Immature natural killer cell (primary cell): ENCODE measurements around the gene NCKAP5. TPM values are rescaled to one million over a fixed set of nuclear protein-coding genes. Genes with fewer than 3 reads are reported as not detected.

ENCODE experiments used
- DNase-seq, 3 donors: peaks; one replicate each; pipeline ENCODE4 v3.0.0; 2022; ENCODE audit warnings: mixed read lengths in 1 of 3
- H3K27ac Mint-ChIP-seq, 6 donors: one replicate each; pipeline ENCODE4 v1.8.0; 2020; ENCODE audit warnings: mixed read lengths in 6 of 6, mild to moderate bottlenecking in 5 of 6, inconsistent platforms in 4 of 6, moderate library complexity in 3 of 6
- H3K27me3 Mint-ChIP-seq, 3 donors: one replicate each; pipeline ENCODE4 v1.8.0; 2020 to 2021; ENCODE audit warnings: low read depth in 3 of 3, mild to moderate bottlenecking in 3 of 3, mixed read lengths in 3 of 3, moderate library complexity in 3 of 3, inconsistent platforms in 1 of 3
- H3K36me3 Mint-ChIP-seq, 3 donors: one replicate each; pipeline ENCODE4 v1.8.0; 2020; ENCODE audit warnings: mixed read lengths in 3 of 3, inconsistent platforms in 2 of 3, mild to moderate bottlenecking in 2 of 3
- H3K4me1 Mint-ChIP-seq, 2 donors: one replicate each; pipeline ENCODE4 v1.8.0; 2020; ENCODE audit warnings: inconsistent platforms in 2 of 2, mild to moderate bottlenecking in 2 of 2, mixed read lengths in 2 of 2, moderate library complexity in 1 of 2
- H3K4me3 Mint-ChIP-seq, 5 donors: one replicate each; pipeline ENCODE4 v1.8.0; 2020; ENCODE audit warnings: mild to moderate bottlenecking in 5 of 5, mixed read lengths in 5 of 5, inconsistent platforms in 3 of 5, moderate library complexity in 3 of 5
- H3K9me3 Mint-ChIP-seq, 6 donors: one replicate each; pipeline ENCODE4 v1.8.0; 2020; ENCODE audit warnings: mild to moderate bottlenecking in 6 of 6, mixed read lengths in 6 of 6, inconsistent platforms in 4 of 6, moderate library complexity in 3 of 6
- polyA plus RNA-seq, 3 donors: library from polyadenylated mRNA; unstranded; fragments of 300-500 nt; fragmentation: Illumina TruSeq; gene quantifications; one replicate each; pipeline ENCODE4 v1.2.3, GENCODE V29; 2021

Gene NCKAP5
- polyA plus RNA-seq, 3 donors from 2014 or later, result not detected

DNA sequence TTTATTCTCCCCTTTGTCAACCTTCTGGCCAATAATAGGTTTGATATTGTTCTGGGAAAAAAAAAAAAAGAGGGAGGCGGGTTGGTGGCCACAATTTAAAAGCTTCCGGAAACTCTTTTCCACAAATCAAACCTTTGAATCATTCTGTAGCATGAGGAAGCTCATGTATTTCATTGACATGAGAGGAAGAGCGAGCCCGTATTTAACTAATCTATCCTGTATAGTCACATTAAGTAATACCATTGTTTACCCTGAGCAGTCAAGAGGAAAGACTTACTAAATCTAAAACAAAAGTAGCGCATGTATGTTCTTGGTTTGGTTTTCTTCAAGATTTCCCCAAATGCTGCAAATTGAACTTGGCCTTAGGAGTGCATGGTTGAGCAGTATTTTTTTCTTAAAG lies 120.1 kb downstream of the NCKAP5 start:
- Mint-ChIP-seq H3K9me3 (peaks cover 0 to 9% (median 6%) of the 10 kb centered on the region in 6 donors), H3K4me1 (no peaks in the 10 kb centered on the region), H3K27ac (no peak overlapping the region), H3K36me3 (no peaks in the 10 kb centered on the region), H3K4me3 (no peak overlapping the region), H3K27me3 (peaks cover 0 to 2% (median under 1%) of the 10 kb centered on the region in 3 donors)
- DNase-seq, result no peak

DNA sequence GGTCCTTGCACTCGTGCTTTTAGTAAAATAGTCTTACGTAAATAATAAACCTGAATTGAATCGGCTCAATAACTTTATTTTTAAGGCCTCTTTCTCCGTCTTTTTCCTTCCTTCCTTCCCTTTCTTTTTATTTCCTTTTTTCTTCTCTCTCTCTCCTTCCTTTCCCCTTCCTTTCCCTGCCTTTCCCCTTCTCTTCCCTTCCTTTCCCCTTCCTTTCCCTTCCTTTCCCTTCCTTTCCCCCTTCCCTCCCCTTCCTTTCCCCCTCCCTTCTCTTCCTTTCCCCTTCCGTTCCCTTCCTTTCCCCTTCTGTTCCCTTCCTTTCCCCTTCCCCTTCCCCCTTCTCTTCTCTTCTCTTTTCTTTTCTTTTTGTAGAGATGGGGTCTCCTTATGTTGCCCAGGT lies 121.0 kb downstream of the NCKAP5 start:
- Mint-ChIP-seq H3K36me3 (no peaks in the 10 kb centered on the region), H3K27me3 (peaks cover 0 to 4% (median 2%) of the 10 kb centered on the region in 3 donors), H3K27ac (no peak overlapping the region), H3K4me1 (no peaks in the 10 kb centered on the region), H3K4me3 (no peak overlapping the region), H3K9me3 (peaks cover 0 to 7% (median 5%) of the 10 kb centered on the region in 6 donors)
- no peak for DNase-seq

DNA sequence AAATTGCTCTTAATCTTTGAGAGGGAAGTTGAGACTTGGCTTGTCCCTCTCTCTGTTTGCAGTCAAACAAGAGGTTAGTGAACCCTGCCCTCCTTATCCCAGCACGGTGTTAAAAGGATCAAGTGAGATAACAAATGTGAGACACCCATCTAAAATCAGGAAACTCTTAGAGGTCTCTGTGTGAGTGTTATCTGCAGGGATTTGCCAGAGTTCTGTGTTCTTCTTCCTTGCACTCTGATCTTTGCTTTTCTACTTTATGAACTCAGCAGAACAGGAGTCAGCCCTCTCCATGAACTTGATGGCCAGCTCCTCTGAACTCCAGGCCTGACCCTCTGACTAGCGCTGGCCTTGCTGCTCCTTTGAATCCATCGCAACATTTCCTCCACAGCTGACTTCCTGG lies 123.8 kb downstream of the NCKAP5 start:
- Mint-ChIP-seq H3K4me3 (no peak overlapping the region), H3K4me1 (no peaks in the 10 kb centered on the region), H3K27ac (no peak overlapping the region), H3K9me3 (peaks cover 0 to 9% (median 4%) of the 10 kb centered on the region in 6 donors), H3K36me3 (no peaks in the 10 kb centered on the region), H3K27me3 (peaks cover 0 to 4% (median 2%) of the 10 kb centered on the region in 3 donors)
- DNase-seq, result no peak

DNA sequence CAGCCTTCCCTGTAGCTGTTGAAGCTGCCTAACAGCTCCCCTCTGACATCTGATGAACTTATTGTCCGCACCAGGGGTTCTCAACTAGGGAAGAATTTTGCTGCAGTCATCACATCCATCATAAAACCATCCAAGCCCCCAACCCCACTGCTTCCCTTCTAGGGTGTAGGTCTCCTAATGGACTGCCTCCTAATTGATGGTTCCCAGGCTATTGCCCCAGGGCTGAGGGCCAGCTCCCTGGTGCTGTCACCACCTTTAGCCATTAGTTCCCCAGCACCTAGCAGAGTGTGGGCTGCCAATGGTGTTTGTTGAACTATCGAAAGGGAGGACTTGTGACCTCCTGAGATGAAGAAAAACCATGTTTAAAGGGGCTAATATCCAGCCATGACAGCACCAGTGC lies 125.9 kb downstream of the NCKAP5 start:
- no peak for DNase-seq
- Mint-ChIP-seq H3K27me3 (peaks cover 0 to 4% (median 2%) of the 10 kb centered on the region in 3 donors), H3K4me3 (no peak overlapping the region), H3K27ac (no peak overlapping the region), H3K36me3 (no peaks in the 10 kb centered on the region), H3K4me1 (no peaks in the 10 kb centered on the region), H3K9me3 (peaks cover 2 to 9% (median 4%) of the 10 kb centered on the region in 6 donors)

DNA sequence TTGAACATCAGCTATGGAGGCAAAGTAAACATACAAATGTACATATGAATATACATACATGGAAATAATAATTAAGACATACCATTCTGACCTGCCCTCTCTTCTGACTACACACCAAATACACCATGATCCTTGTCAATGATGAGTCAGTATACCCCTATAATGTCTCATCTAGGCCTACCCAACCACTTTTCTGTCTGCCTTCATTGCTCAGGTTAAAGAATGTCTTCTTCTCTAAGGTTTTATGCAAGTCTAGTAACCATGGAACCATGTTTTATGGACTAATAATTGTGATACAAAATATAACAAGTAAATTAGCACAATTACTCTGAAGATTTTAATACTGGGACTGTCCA lies 128.7 kb downstream of the NCKAP5 start:
- H3K4me3 Mint-ChIP-seq, result no peak overlapping the region
- H3K9me3 Mint-ChIP-seq, result peaks cover 2 to 10% (median 7%) of the 10 kb centered on the region in 6 donors
- peaks cover 0 to 4% (median 3%) of the 10 kb centered on the region in 3 donors for H3K27me3 Mint-ChIP-seq
- no peak overlapping the region for H3K27ac Mint-ChIP-seq
- no peaks in the 10 kb centered on the region for H3K36me3 Mint-ChIP-seq
- no peak for DNase-seq
- no peaks in the 10 kb centered on the region for H3K4me1 Mint-ChIP-seq

DNA sequence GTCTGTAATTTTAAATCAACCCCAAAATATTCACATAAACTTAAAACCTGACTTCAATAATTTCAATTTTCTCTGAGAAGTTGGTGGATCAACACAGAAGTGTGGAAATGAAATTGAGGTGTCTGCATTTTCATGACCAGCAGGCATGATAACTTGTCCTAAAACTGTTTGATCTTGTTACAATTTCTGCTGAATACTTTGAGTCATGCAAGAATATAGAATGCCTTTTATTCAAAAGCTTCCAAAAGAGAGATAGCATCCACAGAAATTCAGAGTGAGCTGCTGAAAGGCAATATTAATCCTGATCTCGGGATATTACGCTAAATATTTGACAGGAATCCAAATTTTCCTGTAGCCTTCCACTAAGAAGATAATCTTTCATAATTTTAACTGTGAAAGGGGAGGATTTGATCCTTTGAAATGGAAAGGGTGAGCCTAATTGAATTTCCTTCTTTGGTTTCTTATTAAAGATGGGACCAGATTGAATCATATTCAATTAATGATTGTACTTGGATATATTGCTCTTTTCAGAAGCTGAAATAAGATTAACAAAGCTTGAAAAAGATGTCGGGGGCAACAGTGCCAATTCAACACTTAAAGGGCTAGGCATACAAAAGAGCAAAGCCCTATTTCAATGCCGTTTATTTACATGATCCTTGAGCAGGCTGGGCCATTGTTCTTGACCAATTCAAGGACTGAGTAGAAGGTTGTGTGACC lies 129.3 kb downstream of the NCKAP5 start:
- no peak overlapping the region for H3K27ac Mint-ChIP-seq
- DNase-seq, result no peak
- H3K4me1 Mint-ChIP-seq, result no peaks in the 10 kb centered on the region
- no peak overlapping the region for H3K4me3 Mint-ChIP-seq
- H3K36me3 Mint-ChIP-seq, result no peaks in the 10 kb centered on the region
- peaks cover 2 to 10% (median 7%) of the 10 kb centered on the region in 6 donors for H3K9me3 Mint-ChIP-seq
- peaks cover 0 to 4% (median 3%) of the 10 kb centered on the region in 3 donors for H3K27me3 Mint-ChIP-seq

DNA sequence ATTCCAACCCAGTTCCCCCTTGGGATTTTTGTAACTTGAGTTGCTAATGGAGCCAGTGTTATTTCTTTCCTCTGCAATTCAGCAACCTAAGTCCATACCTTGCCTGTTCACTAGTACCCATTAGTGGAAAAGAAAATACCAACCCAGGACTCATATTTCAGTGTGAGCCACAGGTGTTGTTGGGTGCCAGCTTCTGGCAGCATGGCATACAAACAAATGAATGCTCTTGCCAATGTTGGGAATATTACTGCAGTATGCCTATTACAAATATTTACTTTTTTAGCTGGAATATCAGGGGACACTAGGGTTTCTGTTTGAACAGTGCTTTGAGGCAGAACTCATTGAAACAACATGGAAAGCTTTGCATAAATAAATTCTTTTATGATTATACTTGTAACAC lies 130.2 kb downstream of the NCKAP5 start:
- H3K4me1 Mint-ChIP-seq, result no peaks in the 10 kb centered on the region
- H3K27me3 Mint-ChIP-seq, result peaks cover 0 to 3% (median 1%) of the 10 kb centered on the region in 3 donors
- DNase-seq, result no peak
- no peaks in the 10 kb centered on the region for H3K36me3 Mint-ChIP-seq
- H3K4me3 Mint-ChIP-seq, result no peak overlapping the region
- H3K9me3 Mint-ChIP-seq, result peaks cover 2 to 10% (median 5%) of the 10 kb centered on the region in 6 donors
- H3K27ac Mint-ChIP-seq, result no peak overlapping the region

DNA sequence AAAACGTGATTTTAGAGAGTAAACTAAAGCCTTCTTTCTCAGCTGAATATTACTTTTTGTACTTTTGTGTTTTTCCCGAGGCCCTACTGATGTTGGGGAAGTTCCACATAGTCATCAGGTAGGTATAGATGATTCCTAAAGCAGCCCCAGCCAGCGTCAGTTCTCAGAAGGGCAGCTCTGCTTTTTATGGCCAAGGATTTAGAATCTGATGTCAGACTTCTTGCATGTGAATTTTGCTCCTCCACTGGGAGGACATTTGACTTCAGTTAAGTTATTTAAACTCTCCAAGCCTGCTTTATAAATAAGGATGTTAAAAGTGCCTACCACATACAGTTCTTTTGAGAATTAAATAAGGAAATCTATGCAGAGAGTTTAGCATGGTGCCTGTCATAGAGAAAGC lies 130.8 kb downstream of the NCKAP5 start:
- no peak for DNase-seq
- Mint-ChIP-seq H3K4me1 (no peaks in the 10 kb centered on the region), H3K4me3 (no peak overlapping the region), H3K27ac (no peak overlapping the region), H3K9me3 (peaks cover 2 to 16% (median 4%) of the 10 kb centered on the region in 6 donors), H3K36me3 (no peaks in the 10 kb centered on the region), H3K27me3 (peaks cover 0 to 3% (median 0%) of the 10 kb centered on the region in 3 donors)

DNA sequence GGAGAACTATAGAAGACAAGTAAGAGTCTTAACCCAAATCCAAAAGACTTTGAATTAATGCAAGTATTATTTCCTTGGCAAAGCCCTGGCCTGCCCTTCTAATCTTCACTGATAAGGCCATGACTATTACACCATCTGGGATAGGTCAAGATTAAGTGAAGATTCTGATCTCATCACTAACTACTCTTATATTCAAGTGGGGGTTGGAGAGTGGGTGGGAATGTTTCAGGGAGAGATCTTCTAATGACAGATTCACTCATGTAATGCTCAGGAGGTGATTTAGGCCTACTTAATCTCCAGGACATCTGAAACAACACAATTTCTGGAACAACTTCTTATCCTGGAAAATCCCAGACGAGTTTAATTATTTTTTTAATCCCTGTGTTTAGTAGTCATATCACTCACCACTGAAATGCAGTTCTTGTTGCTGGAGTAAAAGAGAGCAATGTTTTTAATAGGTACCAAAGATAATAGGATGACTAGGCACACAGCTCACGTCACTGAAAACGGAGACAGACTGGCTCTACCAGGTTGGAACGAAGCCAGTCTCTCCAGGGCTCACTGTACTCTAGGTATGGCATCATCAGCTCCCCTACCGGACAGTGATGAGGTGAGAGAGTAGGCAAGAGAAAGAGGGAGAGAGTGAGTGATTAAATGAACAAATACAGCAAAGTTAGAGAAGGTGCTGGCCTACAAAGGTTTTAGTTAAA lies 133.1 kb downstream of the NCKAP5 start:
- Mint-ChIP-seq H3K27ac (no peak overlapping the region), H3K36me3 (no peaks in the 10 kb centered on the region), H3K4me3 (no peak overlapping the region), H3K9me3 (peaks cover 2 to 21% (median 7%) of the 10 kb centered on the region in 6 donors), H3K4me1 (no peaks in the 10 kb centered on the region), H3K27me3 (peaks cover 0 to 4% (median 0%) of the 10 kb centered on the region in 3 donors)
- no peak for DNase-seq

DNA sequence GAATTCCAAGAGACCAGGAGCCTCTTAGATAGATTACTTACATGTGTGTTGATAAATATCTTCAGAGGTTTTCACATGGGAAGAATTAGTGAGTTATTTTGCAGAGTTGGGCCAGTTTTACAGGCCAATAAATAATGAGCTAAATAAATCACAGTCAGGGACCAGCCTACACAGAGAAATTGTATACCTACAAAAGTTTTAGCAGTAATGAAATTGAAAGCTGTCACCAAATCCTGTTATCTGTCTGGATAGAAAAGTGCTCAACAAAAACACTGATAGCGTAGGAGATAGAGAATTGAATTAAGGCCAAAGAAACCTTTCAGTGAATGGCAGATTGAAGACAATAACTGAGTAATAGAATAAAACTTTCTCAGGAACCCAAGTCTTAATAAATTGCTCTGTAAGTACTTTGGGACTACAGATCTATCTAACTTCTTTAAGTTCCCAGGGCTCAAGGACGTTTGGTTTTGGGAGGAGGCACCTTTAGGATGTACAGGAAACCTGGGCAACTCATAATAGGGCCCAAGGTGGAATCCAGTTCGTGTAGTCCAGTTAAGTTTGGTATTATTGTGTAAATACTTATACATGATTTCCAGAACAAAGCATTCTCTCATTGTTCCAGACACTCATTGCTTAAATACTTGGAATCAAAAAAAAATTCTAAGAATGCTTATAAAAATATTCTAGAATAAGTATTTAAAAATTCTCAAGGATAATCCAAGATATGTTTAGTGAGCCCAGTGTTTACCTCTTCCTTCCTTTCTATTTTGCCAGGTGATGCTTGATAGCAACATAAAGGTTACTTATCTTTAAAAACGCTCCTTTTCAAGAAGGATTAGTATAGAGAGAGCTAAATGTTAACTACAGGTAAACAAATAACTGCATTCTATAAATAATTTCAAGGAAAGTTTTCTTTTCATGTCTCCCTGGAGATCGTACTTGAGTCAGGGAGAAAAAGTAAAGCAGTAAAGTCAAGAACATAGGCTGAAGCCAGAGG lies 134.5 kb downstream of the NCKAP5 start:
- Mint-ChIP-seq H3K4me1 (no peaks in the 10 kb centered on the region), H3K9me3 (peaks cover 2 to 30% (median 7%) of the 10 kb centered on the region in 6 donors), H3K36me3 (no peaks in the 10 kb centered on the region), H3K4me3 (no peak overlapping the region), H3K27me3 (peaks cover 0 to 4% (median 0%) of the 10 kb centered on the region in 3 donors), H3K27ac (no peak overlapping the region)
- DNase-seq, result no peak

DNA sequence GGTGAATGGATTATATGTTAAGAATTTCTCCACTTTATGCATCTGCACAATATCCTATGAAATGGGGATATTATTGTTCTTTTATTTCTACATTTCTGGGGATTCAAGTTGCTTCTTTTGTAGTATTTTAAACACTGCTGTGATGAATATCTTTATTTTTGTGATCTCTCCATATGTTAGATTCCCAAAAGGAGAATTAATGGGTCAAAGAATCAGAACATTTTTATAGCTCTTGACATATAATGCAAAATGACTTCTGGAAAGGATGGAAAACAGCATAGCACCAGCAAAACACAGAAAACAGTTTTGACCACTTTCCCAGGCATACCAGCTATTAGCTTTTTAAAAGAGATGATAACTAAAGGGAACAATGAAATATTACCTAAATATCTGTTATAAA lies 135.5 kb downstream of the NCKAP5 start:
- H3K27ac Mint-ChIP-seq, result no peak overlapping the region
- H3K9me3 Mint-ChIP-seq, result peaks cover 2 to 30% (median 7%) of the 10 kb centered on the region in 6 donors
- peaks cover 0 to 4% (median 0%) of the 10 kb centered on the region in 3 donors for H3K27me3 Mint-ChIP-seq
- no peak overlapping the region for H3K4me3 Mint-ChIP-seq
- H3K4me1 Mint-ChIP-seq, result no peaks in the 10 kb centered on the region
- no peak for DNase-seq
- H3K36me3 Mint-ChIP-seq, result no peaks in the 10 kb centered on the region

DNA sequence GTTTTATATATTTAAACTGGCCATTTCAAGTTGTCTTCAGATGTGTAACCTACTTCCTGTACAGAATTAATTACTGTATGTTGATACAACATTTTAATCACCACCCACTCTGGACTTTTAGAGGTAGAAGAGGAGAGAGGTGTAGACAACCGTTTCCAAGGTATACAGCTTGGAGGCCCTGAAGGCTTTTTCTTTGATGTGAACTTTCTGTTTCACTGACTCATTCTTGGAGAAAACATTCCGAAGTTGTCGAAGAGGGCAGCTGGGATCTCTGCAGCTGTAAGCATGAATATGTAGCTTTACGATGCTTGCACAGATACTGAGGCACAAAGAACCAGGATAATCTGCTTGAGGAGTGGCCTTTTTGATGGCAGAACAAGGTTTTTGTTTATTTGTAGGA lies 137.0 kb downstream of the NCKAP5 start:
- H3K4me1 Mint-ChIP-seq, result no peaks in the 10 kb centered on the region
- DNase-seq, result no peak
- H3K27ac Mint-ChIP-seq, result no peak overlapping the region
- H3K27me3 Mint-ChIP-seq, result peaks cover 0 to 3% (median 0%) of the 10 kb centered on the region in 3 donors
- H3K4me3 Mint-ChIP-seq, result no peak overlapping the region
- no peaks in the 10 kb centered on the region for H3K36me3 Mint-ChIP-seq
- H3K9me3 Mint-ChIP-seq, result peaks cover 2 to 30% (median 7%) of the 10 kb centered on the region in 6 donors

DNA sequence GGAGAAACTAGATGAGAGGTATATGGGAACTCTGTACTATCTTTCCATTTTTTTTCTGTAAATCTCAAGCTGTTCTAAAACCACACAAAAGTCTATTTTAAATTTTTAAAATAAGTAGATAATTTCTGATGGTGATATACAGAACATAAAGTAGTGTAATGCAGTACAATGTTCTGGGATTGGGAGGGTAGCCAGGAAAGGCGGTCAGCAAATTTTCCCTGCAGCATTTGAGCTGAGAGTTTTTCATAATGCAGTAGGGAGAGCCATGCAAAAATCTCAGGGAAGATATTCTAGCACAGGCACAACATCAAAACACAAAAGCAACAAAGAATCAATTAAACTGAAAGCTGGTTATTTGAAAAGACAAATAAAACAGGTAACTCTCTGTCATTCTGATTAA lies 141.5 kb downstream of the NCKAP5 start:
- peaks cover 0 to 5% (median 0%) of the 10 kb centered on the region in 3 donors for H3K36me3 Mint-ChIP-seq

More for the DNA sequence above, 141.5 kb downstream of the NCKAP5 start:
- Mint-ChIP-seq H3K9me3 (peaks cover 0 to 18% (median 8%) of the 10 kb centered on the region in 6 donors), H3K27me3 (peaks cover 0 to 3% (median 2%) of the 10 kb centered on the region in 3 donors), H3K4me1 (no peaks in the 10 kb centered on the region), H3K4me3 (no peak overlapping the region), H3K27ac (no peak overlapping the region)
- no peak for DNase-seq
